ENCODE results near the gene PBX3.
"Not testable (repeated sequence)": the region's sequence is repeated elsewhere in the genome, so short reads cannot be mapped to it uniquely, and the experiment has no call there.

PBX3 gene

DNA sequence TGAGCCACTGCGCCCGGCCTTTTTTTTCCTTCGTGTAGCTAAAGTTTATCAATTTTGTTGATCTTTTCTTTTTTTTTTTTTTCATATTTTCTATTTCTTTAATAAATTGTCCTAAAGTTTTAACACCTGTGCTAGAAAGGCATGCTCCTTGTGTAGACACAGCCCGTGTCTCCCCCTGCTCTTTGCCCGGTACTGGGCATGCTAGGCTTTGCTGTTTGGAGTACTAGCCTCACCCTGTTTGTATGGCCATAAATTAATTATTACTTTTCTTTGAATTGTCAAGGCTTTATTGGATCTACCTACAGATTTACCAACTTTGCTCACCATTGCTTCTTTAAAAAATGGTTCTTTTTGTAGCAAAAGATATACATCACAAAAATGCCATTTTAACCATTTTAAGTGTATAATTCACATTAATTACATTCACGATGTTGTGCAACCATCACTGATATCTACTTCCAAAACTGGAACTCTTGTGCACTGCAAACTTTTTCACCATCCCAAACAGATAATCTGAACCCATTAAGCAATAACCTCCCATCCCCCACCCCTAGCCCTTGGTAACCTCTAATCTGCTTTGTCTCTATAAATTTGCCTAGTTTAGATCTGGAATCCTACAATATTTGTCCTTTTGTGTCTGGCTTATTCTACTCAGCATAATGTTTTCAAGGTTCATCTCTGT lies 31.5 kb downstream of the PBX3 start:
- DNase-seq = not testable (repeated sequence)

GRCh38 chr9:125779220-125779565 lies 32.0 kb downstream of the PBX3 start:
- DNase-seq = not testable (repeated sequence)

DNA sequence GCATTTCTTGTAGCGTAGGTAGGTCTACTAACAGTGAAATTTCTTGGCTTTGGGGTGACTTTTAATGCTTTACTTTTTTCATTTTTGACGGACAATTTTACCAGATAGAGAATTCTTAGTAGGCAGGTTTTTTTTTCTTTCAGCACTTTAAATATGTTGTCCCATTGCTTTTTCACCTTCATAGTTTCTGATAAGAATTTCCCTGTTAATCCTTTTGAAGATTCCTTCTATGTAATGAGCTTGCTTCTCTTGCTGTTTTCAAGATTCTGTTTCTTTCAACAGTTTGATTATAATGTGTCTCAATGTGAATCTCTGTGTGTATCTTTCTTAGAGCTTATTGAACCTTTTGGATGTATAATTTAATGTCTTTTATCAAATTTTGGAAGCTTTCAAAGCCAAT lies 35.5 kb downstream of the PBX3 start:
- no peak for DNase-seq

DNA sequence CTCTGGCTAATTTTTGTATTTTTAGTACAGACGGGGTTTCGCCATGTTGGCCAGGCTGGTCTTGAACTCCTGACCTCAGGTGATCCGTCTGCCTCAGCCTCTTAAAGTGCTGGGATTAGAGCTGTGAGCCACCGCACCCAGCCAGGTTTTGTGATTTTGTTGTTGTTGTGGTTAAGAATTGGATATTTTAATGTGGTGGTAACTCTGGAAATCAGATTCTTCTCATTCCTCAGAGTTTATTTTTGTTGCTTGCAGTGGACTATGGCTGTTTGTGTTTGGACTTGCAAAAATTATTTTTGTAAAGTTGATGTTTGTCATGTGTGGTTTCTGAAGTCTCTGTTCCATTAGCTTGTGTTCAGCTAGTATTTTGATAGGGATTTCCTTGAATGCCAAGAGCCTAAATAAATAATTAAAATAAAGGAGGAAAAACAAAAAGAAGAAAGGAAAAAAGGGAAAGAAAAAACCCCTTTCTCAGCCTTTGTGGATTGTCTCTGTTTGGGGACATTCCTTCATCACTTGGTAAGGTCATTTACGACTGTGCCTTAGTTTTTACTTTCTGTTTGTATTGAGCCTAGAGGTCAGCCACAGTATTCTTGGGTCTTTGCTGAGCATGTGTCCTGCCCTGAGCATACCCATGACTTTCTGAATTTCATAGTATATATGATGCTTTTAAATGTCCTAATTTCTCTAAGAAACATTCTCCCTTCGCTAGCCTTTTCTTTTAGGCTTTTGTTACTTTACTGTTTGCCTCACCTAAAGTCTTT lies 37.3 kb downstream of the PBX3 start:
- DNase-seq = no peak

GRCh38 chr9:125785248-125785751 lies 38.1 kb downstream of the PBX3 start:
- no peak for DNase-seq

DNA sequence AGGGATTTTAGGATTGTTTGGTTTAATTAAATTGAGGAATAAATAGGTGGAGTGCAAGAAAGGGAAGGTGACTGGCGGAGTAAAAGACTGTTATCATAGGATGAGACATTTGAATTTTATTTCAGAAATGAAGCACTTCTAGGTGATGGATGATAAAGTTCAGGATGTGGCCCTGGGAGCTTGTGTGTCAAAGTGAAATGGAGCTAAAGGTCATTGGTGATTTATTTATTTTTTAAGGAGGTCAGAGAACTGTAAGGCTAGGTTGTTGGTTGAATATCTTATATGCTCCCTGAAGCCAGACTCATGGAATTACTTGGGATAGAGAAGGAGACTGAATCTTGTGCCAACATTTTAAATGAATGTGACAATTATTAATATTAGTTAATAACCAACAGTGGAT lies 40.5 kb downstream of the PBX3 start:
- DNase-seq = no peak

DNA sequence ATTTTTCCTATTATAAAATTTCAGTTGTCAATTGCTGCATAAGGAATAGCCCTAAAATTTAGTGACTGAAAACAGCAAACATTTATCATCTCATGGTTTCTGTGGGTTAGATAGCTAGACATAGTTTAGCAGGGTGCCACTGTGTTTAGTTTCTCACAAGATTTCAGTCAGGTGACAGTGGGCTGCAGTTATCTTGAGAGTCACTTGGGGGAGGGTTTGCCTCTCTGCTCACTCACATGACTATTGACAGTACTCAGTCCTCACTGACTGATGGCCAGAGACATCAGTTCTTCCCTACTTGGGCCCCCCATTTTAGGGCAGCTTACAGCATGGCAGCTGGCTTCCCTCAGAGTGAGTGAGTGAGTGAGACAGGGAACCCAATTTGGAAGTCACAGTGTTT lies 42.0 kb downstream of the PBX3 start:
- DNase-seq = no peak

DNA sequence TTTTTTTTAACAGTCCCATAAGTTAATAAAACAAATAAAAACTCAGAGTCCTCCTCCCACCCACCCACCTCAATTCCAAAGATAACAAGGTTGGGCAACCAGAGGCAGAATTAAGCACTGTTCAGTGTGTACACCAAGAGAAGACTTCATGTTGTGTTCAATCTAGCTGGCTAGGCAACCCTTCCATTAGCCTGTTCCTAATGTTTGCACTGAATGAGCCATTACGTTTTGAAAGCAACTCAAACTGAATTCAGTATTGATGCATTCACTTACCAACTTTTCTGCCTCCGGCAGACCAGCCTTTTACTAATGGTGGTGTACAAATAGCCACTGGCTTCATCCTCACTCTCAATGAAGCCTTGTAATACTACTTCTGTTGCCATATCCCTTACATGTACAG lies 47.5 kb downstream of the PBX3 start:
- DNase-seq = no peak

GRCh38 chr9:125795970-125796596 lies 48.9 kb downstream of the PBX3 start:
- DNase-seq = no peak

DNA sequence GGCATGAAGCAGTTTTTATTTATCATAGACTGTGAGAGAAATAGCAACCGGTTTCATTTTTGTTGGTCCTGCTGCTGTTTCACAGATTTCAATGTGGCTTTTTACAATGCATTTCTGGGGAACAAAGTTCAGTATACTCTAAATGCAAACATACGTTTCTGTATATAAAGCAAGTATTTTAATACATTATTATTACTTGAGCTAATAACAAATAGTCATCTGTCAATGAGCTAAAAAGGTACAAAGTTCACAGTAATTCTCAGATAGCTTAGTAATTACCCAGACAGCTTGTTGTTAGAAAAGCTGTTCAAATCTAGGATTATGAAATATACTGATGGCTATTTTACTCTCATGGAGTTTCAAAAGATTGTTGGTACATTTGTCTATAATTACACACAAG lies 50.8 kb downstream of the PBX3 start:
- DNase-seq = no peak

DNA sequence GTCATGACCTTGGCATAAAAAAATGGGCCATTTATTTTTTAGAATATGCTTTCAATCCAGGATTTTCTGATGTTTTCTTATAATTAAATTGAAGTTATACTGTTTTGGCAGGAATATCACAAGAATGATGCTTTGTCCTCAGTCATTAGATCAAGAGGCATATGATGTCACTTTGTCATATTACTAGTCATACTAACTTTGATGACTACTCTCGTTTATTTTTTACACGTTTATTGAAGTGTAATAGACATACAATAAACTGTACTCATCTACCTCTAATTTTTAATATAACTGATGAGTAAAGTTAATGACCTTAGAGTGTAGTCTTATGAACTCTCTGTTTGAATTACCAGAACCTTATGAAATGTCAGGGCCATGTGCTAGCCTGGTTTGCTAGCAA lies 56.4 kb downstream of the PBX3 start:
- DNase-seq = no peak

GRCh38 chr9:125805057-125805456 lies 57.9 kb downstream of the PBX3 start:
- DNase-seq = no peak

DNA sequence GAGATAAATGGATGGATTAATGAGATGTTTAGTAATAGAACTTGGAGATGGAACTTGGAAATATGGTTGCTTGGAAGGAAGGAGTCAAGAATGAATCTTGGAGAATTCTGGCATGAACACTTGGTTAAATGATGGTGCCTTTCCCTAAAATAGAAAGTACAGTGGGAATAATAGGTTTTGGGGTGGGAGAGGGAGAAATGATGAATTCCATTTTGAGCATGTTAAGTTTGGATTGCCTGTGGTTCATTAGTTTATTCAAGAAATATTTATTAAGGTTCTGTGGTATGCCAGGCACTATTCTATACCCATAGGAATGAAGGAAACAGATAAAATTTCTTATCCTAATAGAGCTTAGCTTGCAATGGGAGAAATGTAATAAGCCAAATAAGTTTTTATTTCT lies 58.4 kb downstream of the PBX3 start:
- no peak for DNase-seq

- DNase-seq = no peak
Measured at GRCh38 chr9:125807079-125807478, 59.9 kb downstream of the PBX3 start.

DNA sequence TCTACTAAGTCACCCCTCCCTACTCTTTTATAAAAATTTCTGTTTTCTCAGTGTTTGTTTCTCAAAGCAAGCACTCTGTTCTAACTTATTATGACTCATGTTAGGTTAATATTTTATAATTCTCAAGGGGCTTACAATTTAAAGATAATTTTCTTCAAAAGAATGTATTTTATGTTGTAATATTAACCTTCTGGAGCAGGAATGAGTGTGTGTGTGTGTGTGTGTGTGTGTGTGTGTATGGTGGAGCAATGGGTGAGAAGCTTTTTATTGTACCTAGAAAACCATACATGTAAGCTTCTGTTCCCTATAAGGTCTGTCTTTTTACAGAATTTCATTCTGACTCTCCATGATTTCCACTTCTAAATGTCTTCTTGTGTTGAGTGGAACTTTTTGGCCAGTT lies 63.0 kb downstream of the PBX3 start:
- DNase-seq = no peak

GRCh38 chr9:125811002-125811401 lies 63.8 kb downstream of the PBX3 start:
- DNase-seq = no peak

DNA sequence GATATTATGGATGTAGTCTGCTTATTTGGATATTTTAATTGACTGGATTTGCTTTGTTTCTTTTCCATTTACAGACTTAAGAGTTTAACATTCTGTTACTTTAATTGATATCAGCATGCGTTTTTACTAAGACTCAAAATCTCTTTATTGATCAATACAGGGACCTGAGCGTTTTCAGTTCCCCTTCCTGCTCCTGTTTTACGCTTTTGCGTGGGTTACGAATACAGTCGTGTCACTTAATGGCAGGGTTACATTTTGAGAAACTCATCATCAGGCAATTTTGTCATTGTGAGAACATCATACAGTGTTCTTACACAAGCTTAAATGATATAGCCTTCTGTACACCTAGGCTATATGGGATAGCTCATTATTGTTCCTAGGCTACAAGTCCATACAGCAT lies 65.2 kb downstream of the PBX3 start:
- DNase-seq = no peak

DNA sequence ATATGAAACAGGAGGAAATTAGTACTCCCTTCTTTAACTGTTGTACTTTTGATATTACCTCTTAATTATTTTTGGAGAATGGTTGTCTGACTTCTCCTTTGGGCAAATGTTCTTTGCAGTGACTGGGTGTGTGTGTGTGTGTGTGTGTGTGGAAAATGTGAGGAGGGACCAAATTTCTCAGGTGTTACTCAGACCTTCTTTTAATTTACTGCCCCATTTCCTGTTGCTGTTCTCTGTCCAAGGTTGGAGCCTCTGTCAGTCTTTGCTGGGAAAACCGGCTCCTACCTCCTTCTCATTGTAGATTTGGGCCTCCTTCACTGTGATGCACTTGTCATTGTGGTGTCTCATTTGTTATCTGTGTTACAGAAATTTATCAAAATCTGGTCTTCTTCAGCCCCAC lies 68.4 kb downstream of the PBX3 start:
- no peak for DNase-seq

DNA sequence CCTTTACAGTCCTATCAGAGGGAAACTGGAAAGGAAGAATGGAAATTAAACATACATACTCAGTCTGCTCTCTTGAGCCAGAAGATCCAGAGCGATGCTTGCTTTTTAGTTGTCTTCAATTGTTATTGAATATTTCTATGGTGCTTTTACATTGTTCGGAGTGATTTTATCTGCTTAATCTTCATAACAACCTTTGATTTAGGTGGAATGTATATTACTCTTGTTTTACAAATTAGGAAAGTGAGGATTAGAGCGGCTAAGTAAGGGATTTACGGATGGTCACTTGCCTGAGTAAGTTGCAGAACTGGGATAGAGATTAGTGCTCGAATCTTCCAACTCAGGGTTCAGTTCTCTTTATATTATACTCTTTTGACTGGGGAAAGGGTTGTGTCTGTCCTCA lies 69.1 kb downstream of the PBX3 start:
- DNase-seq = no peak

- peak; percentile 29 for DNase-seq
Measured at GRCh38 chr9:125820100-125820804, 73.1 kb downstream of the PBX3 start.

GRCh38 chr9:125821078-125821477 lies 73.9 kb downstream of the PBX3 start:
- no peak for DNase-seq

DNA sequence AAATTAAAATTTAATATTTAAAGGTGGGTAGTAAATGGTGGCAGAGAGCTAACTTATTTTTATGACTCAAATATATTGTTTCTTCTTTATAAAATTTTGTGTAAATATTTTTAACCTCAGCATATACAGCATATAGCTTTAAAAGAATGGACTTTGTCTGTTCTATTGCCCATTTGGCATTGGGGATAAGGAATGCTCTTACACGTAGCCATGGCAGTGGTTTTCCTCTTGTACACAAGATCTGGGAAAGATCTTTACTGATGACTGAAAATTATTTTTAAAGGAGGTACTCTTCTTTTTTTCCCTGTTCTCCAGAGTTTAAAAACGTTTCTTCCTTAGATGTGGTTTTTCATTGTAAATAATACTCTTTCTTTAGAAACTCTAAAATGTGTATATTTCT lies 75.0 kb downstream of the PBX3 start:
- no peak for DNase-seq

GRCh38 chr9:125822902-125823301 lies 75.7 kb downstream of the PBX3 start:
- DNase-seq = peak; percentile 28

Data from CD4-positive, alpha-beta T cell treated with Interleukin-21 for 1 hour (primary cell).